Measurements from ENCODE around the gene SNIP1.
A peak's percentile ranks its signal among the peaks of the same experiment; 100 is the strongest.
"Not testable (repeated sequence)": the region's sequence is repeated elsewhere in the genome, so short reads cannot be mapped to it uniquely, and the experiment has no call there.

The SNIP1 gene, protein sequence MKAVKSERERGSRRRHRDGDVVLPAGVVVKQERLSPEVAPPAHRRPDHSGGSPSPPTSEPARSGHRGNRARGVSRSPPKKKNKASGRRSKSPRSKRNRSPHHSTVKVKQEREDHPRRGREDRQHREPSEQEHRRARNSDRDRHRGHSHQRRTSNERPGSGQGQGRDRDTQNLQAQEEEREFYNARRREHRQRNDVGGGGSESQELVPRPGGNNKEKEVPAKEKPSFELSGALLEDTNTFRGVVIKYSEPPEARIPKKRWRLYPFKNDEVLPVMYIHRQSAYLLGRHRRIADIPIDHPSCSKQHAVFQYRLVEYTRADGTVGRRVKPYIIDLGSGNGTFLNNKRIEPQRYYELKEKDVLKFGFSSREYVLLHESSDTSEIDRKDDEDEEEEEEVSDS

DNA sequence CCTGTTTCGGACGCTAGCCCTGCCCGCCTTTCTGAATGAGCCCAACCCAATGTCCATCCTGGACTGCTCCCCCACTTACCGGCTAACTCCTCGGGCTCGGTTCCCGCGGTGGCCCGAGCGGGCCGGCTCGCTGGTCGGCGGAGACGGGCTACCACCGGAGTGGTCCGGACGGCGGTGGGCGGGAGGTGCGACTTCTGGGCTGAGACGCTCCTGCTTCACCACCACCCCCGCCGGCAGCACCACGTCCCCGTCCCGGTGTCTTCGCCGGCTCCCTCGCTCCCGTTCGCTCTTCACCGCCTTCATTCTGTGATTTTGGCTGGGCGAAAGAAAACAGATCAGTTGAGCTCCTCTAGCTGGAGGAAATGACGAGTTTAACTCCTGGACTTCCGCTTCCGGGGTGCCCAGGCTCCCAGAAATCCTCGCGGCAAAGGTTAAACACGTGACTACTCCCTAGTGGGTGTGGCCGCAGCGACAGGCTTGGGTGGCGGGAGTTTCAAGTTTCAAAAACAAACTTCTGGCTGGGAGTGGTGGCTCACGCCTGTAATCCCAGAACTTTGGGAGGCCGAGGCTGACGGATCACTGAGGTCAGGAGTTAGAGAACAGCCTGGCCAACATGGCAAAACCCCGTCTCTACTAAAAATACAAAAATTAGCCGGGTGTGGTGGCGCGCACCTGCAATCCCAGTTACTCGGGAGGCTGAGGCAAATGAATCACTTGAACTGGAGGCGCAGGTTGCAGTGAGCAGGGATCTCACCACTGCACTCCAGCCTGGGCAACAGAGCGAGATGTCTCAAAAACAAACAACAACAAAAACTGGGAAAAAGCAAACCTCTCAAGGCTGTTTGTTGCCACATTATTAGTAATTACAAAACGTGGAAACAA, at the start of gene SNIP1:
Gene SNIP1, minus strand, starts transcription at position 367 of the 882 bp plus-strand sequence. Its CDS starts 64 bp downstream, at position 303.
- DNase-seq (ENCODE audit: low read depth): peak; percentile 87

DNA sequence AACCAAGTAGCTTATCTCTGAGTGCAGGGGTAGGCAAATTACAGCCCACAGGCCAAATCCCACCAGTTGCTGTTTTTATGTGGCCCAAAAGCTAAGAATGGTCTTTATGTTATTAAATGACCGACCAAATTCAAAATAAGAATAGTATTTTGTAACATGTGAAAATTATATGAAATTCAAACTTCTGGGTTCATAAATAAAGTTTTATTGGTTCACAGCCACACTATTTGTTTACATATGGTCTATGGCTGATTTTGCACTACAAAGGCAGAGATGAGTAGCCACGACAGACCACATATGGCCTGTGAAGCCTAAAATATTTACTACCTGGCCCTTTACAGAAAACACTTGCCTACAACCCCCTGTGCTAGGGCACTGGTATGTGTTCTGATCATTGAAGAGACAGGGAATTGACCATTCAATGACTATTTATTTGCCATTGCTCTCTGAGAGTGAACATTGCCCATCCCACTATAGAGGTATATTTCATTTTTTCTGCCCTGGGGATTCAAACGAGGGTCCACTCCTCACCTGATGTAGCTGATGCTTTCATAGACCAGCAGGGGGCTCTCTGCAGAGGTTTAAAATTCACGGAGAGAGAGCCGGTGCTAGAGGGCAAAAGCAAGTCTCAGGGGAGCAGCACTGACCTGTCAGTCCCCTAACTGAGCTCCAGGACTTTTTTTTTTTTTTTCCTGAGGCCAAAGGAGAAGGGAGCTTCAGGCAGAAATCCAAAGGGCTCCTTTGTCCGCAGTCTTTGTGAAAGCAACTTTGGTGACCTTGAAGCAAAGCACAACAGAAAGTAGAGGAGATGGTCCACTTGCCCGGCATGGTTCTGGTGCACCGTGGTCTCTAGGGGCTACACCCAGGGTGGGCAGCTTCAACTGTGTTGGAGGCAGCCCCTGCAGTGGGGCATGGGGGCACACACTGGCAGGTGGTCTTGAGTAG, 48.9 kb upstream of the SNIP1 start:
- peak; percentile 4 for DNase-seq (ENCODE audit: low read depth)

DNA sequence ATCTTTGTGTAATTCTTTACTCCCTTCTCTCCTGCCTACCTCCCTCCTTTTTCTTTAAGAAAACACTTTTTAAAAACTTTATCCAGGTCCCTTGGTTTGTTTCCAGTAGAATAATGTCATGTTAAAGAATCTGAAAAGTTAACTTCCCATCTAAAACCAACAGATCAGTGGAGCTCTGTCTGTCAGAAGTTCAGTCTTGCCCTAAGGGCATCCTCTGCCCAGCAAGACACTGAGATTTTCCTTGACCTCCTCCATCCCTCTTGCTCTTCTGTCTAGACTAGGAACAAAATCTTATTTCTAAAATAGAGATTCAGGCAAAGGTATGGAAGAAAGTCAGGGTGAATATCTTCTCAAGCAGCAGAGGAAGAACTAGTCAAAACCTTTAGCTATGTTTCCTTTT, 47.3 kb upstream of the SNIP1 start:
- DNase-seq (ENCODE audit: low read depth): no peak

DNA sequence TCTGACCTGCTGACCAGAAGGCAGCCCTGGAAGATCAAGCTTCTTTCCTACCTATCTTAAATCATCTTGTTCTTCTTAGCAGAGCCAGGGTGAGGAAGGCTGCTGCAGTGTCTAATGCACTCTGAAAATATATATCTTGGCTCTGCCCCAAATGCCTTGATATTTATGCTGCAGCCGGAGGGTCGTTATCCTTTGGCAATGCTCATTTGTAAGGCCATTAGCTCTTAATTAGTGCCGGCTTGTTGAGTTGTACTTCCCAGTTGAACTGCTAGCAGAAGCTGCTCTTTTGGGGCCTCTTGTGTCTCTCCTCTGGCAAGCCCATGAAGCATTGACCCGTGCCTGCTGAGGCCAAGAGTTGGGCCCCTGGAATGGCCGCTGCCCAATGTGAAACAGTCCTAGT, 45.8 kb upstream of the SNIP1 start:
- no peak for DNase-seq (ENCODE audit: low read depth)

DNA sequence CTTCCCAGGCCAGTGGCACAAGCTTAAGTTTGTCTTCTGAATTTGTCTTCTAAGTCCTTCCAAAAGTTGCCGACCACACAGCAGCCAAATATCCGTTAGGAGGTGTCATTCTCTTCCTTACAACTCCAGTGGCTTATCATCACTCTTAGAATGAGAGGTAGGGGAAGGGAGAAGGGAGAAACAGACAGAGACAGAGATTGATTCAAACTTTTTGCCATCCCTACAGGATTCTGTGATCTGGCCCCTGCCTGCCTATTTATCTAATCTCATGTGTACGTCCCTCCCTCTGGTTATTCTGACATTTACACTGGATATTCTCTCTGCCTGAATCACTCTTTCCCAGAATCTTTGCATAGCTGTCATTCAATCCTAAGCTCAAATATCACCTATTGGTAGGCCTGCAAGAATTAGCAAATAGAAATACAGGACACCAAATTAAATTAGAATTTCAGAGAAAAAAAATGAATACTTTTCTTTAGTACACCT, 42.1 kb upstream of the SNIP1 start:
- no peak for DNase-seq (ENCODE audit: low read depth)

DNA sequence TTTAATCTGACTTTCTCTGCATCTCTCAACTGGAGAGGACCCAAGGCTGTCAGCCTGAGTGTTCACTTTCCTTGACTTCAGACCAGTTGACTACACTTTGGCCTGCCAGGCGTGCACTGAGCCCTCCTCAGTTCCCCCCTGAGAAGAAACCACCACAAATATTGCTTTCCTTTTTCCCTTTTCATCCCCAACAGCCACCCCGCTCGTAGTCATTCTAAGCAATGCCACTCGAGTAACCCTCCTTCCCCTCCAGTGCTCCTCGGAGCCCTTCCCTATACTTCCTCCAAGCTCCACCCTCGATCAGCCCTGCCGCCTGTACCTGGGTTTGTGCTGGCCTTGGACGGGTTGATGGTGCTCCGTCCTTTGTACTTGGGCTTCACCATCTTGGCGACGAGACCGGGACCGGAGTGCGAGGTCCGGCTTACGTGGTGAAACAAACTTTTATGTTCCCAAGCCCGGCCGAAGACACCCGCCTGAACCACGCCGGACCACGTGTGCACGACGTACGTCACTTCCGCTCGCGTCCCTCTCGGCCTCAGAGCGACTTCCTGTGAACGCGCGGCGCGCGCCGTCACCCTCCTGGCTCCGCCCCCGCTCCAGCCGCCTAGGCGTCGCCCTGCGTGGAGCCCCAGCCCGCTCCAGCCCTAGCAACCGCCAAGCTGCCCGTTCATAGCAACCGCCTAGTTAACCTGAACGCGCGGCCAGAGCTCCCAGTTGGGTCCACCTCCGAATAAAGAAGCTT, 41.5 kb upstream of the SNIP1 start, which contains the start of gene GNL2:
Gene GNL2, minus strand, starts transcription at position 498 of the 742 bp plus-strand sequence. Its CDS starts 115 bp downstream, at position 383.
- peak; percentile 96 for DNase-seq (ENCODE audit: low read depth)

DNA sequence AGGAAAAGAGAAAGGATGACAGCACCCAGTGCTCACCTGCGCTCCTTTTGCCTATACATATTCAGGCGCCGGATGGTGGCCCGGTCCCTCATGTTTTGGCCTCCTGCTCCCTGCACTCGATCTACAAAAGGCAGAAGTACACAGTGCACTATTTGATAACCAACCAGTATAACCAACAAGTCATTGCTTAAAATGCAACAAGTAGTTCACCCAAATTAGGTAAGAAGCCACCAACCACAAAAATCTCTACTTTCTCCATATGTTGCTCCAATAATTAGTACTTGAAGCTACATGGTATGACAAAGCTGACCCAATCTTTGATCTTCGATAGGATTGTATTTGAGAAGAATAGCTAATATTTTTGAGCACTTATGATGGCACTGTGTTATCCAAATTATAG, 39.6 kb upstream of the SNIP1 start:
- no peak for DNase-seq (ENCODE audit: low read depth)

DNA sequence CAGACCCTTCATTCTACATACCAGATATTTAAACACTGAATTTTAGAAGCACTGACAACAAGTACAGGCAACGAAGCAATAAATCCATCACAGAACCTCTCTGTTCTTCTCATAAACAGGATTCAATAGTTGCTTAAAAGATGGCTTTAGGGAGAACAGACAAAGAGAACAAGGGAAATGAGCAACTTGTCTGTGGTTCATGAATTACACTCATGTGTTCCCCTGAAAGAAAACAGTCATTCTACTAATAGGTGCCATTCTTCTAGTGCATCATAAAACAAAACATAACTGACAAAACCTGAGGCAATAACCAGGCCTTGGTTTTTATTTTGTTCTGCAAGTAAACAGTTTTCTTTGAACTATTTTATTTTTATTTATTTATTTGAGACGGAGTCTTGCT, 34.8 kb upstream of the SNIP1 start:
- no peak for DNase-seq (ENCODE audit: low read depth)

DNA sequence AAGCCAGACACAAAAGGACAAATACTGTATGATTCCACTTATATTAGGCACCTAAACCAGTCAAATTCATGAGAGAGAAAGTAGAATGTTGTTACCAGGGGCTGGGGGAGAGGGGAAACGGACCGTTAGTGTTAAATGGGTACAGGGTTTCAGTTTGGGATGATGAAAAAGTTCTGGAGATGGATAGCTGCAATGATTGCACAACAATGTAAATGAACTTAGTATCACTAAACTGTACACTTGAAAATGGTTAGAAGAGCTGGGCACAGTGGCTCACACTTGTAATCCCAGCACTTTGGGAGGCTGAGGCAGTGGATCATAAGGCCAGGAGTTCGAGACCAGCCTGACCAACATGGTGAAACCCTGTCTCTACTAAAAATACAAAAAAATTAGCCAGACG, 30.5 kb upstream of the SNIP1 start:
- not testable (repeated sequence) for DNase-seq (ENCODE audit: low read depth)

DNA sequence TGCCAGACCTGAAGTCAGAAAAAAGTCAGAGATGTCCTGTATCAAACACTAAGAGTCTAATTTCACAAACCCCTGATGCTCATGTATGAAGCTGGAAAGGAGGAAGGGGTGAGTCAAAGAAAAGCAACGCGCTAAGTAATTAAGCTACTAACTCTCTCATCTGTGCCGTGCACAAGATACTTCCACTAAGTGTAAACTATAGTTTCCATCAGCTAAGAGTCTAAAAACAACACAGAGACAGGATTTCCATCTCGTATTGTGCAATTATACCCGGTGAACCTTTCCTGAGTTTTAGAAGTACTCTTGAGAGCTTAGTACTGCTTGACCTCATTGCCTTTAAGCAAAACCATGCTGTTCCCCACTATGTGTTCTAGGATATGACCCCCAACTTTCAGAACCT, 21.6 kb upstream of the SNIP1 start:
- no peak for DNase-seq (ENCODE audit: low read depth)

DNA sequence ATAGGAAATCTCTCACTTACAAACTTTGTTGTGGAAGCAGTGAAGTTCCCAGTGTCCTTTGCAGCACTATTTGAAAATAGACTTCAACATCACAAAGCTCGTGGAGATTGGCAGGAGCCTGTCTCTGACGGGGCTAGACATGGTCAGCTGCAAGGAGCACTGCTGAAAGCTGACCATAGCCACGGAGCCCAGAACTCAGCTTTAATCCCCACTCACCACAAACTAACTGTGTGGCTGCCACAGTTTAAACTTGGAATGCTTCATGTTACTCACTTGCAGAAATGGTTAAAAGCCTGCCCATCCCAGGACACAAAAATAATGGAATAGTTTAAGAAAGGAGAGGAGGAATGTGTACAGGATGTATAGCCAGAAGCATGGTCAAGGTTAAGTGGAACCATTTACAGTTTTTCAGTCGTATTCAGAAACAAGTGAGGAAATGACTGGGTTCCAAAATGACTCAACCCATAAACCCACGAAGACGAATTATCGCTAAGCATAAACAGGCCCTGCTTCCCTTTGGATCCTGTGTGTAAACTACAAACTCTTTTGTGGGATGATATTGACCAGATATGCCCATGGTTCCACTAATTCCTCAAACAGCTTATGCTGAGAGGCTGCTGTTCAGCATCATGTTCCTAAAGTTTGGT, 20.9 kb upstream of the SNIP1 start:
- DNase-seq (ENCODE audit: low read depth): no peak

DNA sequence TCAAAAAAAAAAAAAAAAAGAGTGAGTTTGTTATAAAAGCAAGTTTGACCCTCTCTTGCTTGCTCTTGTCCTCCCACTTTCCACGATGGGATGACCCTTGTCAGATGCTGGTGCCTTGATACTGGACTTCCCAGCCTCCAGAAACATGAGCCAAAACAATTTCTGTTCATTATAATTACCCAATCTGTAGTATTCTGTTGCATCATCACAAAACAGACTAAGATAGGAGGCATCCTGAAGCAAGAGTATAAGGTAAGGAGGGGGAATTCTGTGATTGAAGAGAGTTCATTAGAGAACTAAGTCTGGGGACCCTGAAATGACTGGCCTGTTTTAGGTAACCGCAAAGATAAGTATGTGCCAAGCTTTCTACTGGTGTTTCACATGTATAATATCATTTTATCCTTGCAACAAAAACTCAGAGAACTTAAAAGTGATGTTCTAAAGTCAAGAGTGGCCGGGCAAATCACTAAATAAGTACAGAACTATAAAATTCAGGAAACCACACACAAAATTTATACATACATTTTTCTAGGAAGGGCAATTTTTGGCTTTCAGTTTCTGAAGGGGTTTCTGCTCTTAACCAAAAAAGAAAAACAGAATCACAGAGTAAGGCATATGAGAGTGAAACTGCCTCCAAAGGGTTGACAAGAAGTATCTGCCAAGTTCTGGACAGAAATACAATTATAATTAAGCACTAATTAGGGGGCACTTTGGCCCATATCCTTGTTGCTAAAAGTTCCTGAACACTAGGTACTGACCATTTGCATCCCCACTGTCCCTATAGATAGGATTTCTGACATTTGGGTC, 16.6 kb upstream of the SNIP1 start:
- no peak for DNase-seq (ENCODE audit: low read depth)

DNA sequence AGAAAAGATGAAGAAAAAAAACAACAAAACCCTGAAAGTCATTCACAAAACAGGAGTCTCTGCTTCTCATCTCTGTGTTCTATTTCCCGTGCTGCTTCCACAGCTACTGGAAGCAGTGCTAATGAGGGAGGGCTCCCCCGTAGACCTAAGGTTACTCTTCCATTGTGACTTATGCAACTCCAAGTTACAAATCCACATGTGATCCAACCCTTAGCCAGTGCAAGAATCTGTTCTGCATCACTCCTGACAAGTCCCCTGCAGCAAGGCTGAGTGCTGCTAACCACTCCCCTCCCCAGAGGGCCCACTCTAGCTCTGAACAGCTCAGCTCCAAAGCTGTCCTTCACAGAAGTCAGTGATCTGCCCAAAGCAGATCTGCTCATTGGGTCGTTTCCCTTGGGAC, 12.9 kb upstream of the SNIP1 start:
- DNase-seq (ENCODE audit: low read depth): no peak

DNA sequence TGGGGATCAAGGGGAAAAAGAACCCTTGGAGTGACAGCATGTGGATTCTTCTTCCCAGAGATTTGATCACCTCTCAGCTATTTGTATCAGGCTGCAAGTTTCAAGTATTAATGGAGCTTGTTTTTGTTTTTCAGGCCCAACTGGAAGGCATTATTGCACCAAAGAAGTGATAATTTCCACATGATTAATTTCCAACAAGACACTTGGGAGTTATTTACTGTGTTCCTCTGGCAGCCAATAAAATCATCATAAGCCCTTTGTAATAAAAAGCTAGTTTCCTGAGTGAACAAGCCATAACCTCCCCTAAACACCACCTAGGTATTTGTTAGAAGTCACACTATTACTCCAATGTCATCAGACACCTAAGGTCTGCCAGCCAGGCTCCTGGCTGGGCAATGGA, 10.8 kb upstream of the SNIP1 start:
- DNase-seq (ENCODE audit: low read depth): no peak

DNA sequence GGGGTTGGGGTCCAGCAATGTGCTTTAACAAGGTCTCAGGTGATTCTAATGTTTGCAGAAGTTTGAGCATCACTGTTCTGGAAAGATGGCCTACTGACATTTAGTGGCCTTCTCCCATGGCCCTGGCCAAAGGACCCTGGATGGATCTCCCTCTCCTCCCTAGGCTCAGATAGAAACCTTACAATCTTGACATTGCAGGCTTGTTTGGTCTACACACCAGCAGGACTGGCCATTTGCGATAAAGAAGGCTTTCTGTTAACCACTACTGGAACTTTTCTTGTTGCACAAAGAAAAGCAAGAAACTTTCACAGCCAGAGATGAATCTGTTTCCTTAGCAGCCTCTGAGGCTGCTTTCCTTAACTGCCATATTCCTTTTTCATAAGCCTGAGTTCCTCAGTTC, 8.9 kb upstream of the SNIP1 start:
- DNase-seq (ENCODE audit: low read depth): no peak

DNA sequence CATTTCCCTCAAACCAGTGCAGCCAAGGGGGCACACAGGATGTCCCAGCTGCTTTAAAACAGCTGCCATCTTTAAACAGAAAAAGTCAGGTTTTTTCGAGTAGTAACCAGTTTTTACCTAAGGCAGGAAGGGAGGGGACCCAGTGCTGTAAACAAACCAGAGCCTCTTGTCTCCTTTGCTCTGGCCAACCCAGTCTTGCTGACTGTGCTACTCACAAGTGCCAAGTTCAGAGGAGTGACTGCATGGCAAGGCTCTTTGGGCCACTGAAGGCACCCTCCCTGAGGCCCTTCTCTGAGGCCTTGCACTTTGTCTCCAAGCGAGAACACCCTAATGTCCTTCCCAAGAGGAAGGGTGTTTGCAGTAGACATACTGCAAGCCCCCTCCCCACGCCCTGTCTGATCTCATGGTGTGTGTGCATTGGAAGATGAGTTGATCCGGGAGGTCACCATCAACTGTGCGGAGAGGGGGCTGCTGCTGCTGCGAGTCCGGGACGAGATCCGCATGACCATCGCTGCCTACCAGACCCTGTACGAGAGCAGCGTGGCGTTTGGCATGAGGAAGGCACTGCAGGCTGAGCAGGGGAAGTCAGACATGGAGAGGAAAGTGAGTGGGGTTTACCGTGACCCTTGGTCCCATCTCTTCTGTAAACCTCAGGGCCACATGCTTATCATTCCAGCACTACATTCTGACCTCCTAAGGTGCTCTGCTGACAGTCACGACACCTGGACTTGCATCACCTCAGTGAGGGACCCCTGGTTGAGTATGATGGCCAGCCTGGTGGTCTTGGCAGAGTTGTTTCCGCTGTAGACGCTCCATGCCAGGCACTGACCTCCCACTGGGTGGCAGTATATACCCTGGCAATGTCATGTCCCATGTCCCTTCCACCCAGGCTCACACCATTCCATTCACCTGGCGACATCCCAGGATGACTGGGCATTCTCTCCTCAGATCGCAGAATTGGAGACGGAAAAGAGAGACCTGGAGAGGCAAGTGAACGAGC, 7.3 kb upstream of the SNIP1 start:
- no peak for DNase-seq (ENCODE audit: low read depth)

DNA sequence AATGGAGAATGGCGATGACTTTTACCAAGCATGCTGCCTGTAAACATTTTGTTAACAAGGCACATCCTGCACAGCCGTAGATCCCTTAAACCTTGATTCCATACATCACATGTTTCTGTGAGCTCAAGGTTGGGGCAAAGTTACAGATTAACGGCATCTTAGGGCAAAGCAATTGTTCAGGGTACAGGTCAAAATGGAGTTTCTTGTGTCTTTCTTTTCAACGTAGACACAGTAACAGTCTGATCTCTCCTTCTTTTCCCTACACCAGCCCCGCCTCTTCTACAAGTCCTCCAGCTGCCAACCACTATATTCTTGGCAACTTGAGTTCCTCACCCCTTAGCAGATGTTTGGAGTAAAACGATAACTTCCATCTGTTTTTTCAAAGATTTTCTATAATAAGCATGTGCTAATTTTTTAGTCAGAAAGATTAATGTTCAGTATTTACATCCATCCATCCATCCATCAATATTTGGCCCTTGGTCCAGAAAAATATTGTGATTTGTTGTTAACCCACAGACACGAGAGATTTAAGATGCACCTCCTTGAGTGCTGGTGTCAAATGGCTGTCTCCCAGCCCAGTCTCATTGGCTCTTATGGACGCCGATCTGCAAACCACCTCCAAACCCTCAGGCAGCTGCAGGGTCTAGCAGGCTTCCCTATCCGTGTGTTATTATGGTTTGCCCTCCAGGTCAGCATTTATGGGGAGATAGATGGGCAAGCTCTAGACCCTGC, 6.5 kb upstream of the SNIP1 start:
- DNase-seq (ENCODE audit: low read depth): no peak

DNA sequence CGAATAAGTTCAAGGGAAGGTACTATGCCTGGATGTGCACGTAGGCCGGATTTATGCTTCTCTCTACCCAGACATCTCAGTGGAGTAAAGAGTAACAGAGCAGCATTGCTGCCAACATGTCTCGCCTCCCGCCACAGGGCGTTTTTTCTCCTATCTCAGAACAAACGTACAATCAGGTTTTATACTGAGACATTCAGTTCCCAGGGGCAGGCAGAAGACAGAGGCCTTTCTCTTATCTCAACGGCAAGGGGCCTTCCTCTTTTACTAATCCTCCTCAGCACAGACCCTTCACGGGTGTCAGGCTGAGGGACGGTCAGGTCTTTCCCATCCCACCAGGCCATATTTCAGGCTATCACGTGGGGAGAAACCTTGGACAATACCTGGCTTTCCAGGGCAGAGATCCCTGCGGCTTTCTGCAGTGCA, 5.9 kb upstream of the SNIP1 start:
- DNase-seq (ENCODE audit: low read depth): not testable (repeated sequence)
